Activated CD4-positive, alpha-beta T cell treated with anti-CD3 and anti-CD28 coated beads, Interleukin-2, amount 10 ng/mL, durations not matched to agents 7 days and 5 days (primary cell): ENCODE data around the gene CD300E. TPM values are rescaled to one million over a fixed set of nuclear protein-coding genes. Genes with fewer than 3 reads are reported as not detected.
A peak's percentile ranks its signal among the peaks of the same experiment; 100 is the strongest.
"Not testable (repeated sequence)": the region's sequence is repeated elsewhere in the genome, so short reads cannot be mapped to it uniquely, and the experiment has no call there.

ENCODE experiments used
- CTCF ChIA-PET: fragments of 350-600 bp; sonication (Branson Sonifier 250); formaldehyde crosslinking; loops from one replicate; lab custom pipeline; 2021; ENCODE audit warnings: antibody characterized with exemption; lab: Charles Lee
- POLR2A ChIA-PET: fragments of 350-600 bp; sonication (Branson Sonifier 250); formaldehyde crosslinking; loops from one replicate; lab custom pipeline; 2021; ENCODE audit warnings: antibody characterized with exemption; lab: Charles Lee
- DNase-seq: peaks from one replicate; pipeline ENCODE4 v3.0.0-alpha.2; 2020
- H3K27ac Mint-ChIP-seq: one replicate; pipeline ENCODE4 v1.8.0; 2021; ENCODE audit warnings: mild to moderate bottlenecking, moderate library complexity, mixed read lengths
- H3K27me3 Mint-ChIP-seq: one replicate; pipeline ENCODE4 v1.8.0; 2021; ENCODE audit warnings: mixed read lengths
- H3K36me3 Mint-ChIP-seq: one replicate; pipeline ENCODE4 v1.8.0; 2021; ENCODE audit warnings: low read depth, mixed read lengths
- H3K4me1 Mint-ChIP-seq: one replicate; pipeline ENCODE4 v1.8.0; 2021; ENCODE audit warnings: mixed read lengths
- H3K4me3 Mint-ChIP-seq: one replicate; pipeline ENCODE4 v1.8.0; 2021; ENCODE audit warnings: mild to moderate bottlenecking, moderate library complexity, mixed read lengths
- H3K9me3 Mint-ChIP-seq: one replicate; pipeline ENCODE4 v1.8.0; 2021; ENCODE audit warnings: mixed read lengths
- total RNA-seq, 2 experiments: library from RNA; stranded (reverse); gene quantifications; one replicate each; pipeline ENCODE4 v1.2.3, GENCODE V29; 2021

The CD300E gene
- total RNA-seq, 2 experiments from 2014 or later, result not detected

DNA sequence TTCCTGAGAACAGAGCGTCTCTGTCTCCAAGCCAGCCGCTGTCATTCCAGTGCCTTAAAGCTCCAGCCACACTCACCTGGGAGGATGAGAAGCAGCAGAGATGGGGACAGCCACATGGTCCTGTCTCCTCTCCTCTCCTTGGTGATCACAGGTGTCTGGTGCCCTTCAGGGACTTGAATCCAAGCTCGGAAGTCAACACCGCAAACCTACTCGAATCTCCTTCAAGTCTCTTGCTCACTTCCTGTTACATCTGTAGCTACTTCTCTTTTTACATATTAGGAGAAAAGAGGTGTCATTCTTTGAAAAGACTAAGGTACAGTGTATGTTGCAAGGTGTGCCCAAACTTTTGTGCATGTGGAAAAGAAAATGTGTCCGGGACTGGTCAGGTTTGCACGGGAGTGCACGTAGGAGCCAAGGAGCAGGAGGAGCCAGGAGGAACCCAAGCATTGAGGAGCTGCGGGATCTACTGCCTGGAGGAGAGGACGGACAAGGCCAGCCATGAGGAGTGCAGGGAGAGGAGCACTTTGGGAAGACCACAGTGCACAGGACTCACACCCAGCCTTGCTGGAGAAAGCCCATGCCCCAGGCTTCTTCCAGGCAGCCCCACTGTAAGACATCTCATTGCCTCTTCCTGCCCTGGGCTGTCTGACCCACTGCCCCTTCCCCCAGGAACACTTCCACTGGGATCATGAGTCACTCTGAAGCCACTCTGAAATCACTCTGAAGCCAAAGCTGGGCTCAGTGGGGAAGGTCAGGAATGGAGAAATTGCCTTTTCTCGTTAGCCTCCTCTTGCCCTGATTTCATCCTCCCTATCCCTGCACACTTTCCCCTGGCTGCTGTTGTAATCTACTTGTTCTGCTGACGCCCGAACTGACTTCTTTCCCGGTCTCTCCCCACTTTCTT, 31.2 kb downstream of the CD300E start, which contains the start of gene CD300LD:
TSS of gene CD300LD (minus strand) at position 197 of the 904 bp plus-strand sequence. CDS start at position 116, 81 bp downstream.
- peaks cover 3% of the 10 kb centered on the region for H3K27me3 Mint-ChIP-seq
- H3K4me1 Mint-ChIP-seq, result peaks cover 18% of the 10 kb centered on the region
- CTCF ChIA-PET, result interaction anchor here (0.8 to 2.1 kb wide), 3 partner anchors 8 to 65 kb away, joined by 3 to 5 read pairs (median 4); no protein-coding TSS in a partner anchor
- H3K9me3 Mint-ChIP-seq, result no peaks in the 10 kb centered on the region
- H3K36me3 Mint-ChIP-seq, result no peaks in the 10 kb centered on the region
- H3K4me3 Mint-ChIP-seq, result no peak within 1 kb of the TSS
- no peak within 1 kb of the TSS for H3K27ac Mint-ChIP-seq
- DNase-seq, result peak; percentile 33
- POLR2A ChIA-PET, result no interaction called here

DNA sequence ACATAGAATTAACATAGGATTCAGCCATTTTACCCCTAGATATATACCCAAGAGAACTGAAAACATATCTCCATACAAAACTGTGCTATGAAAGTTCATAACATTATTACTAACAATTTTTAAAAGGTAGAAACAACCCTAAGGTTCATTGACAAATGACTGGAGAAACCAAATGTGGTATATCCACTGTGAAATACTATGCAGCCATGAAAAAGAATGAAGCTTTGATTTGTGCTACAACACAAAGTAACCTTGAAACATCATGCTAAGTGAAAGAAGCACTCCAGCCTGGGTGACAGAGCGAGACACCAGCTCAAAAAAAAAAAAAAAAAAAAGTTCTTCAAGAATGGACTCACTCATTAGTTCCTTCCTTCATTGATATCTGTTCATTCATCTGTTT, 32.0 kb downstream of the CD300E start:
- Mint-ChIP-seq H3K36me3 (no peaks in the 10 kb centered on the region), H3K27me3 (peaks cover 3% of the 10 kb centered on the region), H3K4me3 (no peak overlapping the region), H3K4me1 (peaks cover 18% of the 10 kb centered on the region), H3K27ac (no peak overlapping the region), H3K9me3 (no peaks in the 10 kb centered on the region)
- ChIA-PET CTCF (interaction anchor here (0.8 to 2.1 kb wide), 4 partner anchors 9 to 66 kb away, joined by 3 to 7 read pairs (median 4); no protein-coding TSS in a partner anchor), POLR2A (no interaction called here)
- no peak for DNase-seq

DNA sequence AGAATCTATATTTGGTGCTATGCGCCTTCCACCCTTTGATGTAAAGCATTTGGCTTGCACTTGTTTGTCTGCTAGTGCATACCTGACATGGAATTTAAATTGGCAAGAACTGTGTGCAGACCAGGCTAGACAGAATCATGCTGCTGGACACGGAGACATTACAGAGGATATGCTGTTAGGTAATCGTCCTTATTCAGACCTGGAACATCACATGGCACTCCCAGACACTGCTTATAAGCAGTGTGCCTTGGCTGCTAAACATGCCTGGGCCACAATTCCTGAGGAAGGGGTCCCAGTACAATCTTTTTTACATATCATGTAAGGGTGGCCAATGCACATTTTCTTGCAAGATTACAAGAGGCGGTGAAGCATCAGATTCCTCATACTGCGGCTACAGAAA, 37.8 kb downstream of the CD300E start:
- H3K4me1 Mint-ChIP-seq, result no peaks in the 10 kb centered on the region
- no peaks in the 10 kb centered on the region for H3K36me3 Mint-ChIP-seq
- no peaks in the 10 kb centered on the region for H3K27me3 Mint-ChIP-seq
- DNase-seq, result no peak
- CTCF ChIA-PET, result interaction anchor here (0.8 kb wide), 1 partner anchor 47 kb away, joined by 4 read pairs; no protein-coding TSS in a partner anchor
- POLR2A ChIA-PET, result no interaction called here
- no peak overlapping the region for H3K27ac Mint-ChIP-seq
- peaks cover 6% of the 10 kb centered on the region for H3K9me3 Mint-ChIP-seq
- no peak overlapping the region for H3K4me3 Mint-ChIP-seq

DNA sequence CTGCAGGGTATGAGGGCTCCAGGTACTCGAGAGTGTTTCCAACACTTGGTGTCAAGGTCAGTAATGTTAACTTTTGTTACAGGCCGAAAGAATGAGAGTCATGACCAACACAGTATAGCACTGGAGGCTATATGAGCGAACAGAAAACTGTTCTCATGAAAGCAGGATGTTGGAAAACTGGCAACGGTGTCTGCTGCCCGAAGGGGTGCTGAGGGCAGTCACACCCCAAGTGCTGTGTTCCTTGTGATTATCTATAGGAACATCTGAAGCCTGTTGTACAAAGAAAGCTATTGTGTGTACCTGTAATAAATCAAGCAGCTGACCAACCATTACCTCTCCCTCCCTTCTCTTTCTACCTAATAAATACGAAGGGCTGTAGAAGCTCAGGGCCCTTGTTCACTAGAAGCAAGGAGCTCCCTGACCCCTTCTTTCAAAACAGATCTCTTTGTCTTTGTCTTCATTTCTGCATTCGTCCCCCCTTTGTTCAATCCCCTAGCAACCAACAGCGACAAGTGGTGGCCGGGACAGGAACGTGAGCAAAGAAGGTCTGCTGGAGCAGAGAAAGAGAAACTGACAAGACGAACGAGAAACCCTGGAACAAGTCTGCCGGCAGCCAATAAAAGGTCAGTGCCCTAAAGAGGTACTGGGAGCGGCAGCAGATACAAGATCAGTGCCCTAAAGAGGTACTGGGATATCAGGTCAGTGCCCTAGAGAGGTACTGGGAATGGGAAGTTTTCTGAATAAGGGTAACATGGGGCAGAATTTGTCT, 39.1 kb downstream of the CD300E start:
- Mint-ChIP-seq H3K27ac (no peak overlapping the region), H3K4me1 (peaks cover 12% of the 10 kb centered on the region), H3K9me3 (peaks cover 6% of the 10 kb centered on the region), H3K36me3 (no peaks in the 10 kb centered on the region), H3K27me3 (no peaks in the 10 kb centered on the region), H3K4me3 (no peak overlapping the region)
- ChIA-PET POLR2A (no interaction called here), CTCF (no interaction called here)
- no peak for DNase-seq

DNA sequence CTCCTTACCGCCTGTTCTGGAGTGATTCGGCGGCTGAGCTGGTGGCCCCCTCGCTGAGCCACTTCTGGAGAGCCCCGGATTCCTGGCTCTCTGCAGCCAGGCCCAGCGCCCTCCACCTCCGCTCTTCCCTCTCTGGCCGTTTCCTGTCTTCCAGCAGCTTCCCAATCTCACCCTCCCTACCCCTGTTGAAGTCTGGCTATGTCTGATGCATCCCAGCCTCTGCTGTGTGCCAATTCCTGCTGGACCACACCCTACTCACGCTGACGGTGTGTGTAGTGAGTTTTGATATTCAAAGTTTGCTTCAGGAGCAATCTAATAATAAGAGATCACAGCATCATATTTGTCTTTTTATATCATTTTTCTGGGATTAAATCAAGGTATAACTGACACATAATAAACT, 40.9 kb downstream of the CD300E start:
- Mint-ChIP-seq H3K27ac (no peak overlapping the region), H3K27me3 (peaks cover 3% of the 10 kb centered on the region), H3K4me3 (no peak overlapping the region), H3K9me3 (peaks cover 6% of the 10 kb centered on the region), H3K36me3 (no peaks in the 10 kb centered on the region), H3K4me1 (peaks cover 17% of the 10 kb centered on the region)
- ChIA-PET CTCF (no interaction called here), POLR2A (no interaction called here)
- no peak for DNase-seq

DNA sequence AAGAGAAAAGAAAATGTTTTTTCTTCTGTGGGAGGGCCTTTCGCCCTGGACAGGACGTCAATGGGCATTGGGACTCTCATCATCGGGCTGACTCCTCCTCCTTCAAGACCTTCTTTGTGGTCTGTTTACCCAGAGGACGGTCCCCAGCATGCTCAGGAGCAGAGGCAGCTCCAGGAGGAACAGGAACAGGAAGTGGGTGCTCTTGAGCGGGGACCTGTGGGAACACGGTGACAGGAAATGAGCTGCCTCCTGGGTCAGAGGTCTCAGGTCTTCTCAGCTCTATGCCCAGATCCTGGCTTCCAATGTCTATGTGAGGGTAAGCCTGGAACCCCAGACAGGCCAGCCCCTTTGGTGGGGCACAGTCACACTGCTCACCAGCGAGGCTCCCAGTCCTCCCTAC, 43.6 kb downstream of the CD300E start:
- DNase-seq, result no peak
- no peaks in the 10 kb centered on the region for H3K36me3 Mint-ChIP-seq
- no peak overlapping the region for H3K27ac Mint-ChIP-seq
- H3K9me3 Mint-ChIP-seq, result peaks cover 5% of the 10 kb centered on the region
- H3K4me1 Mint-ChIP-seq, result peaks cover 17% of the 10 kb centered on the region
- ChIA-PET CTCF (no interaction called here), POLR2A (no interaction called here)
- no peak overlapping the region for H3K4me3 Mint-ChIP-seq
- peaks cover 12% of the 10 kb centered on the region for H3K27me3 Mint-ChIP-seq

DNA sequence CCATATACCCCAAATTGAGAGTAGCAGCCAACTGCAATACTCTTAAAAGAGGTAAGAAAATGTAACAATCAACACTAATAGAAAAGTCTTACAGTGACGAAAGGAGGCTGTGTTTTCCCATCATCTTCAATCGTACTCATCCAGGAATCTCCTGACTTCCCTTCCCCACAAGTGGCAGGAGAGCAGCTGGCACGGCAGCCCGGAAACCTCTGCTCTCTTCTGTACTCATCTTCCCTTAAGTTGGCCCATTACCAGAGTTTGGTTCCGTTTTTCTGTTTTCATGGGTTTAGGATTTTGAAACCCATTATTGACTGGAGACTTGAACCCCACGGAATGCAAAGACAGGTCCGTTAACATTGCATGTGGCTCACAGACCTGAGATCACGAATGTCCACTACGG, 44.6 kb downstream of the CD300E start:
- Mint-ChIP-seq H3K4me1 (peaks cover 17% of the 10 kb centered on the region), H3K9me3 (peaks cover 3% of the 10 kb centered on the region), H3K27me3 (peaks cover 15% of the 10 kb centered on the region), H3K4me3 (no peak overlapping the region), H3K27ac (no peak overlapping the region), H3K36me3 (no peaks in the 10 kb centered on the region)
- ChIA-PET CTCF (no interaction called here), POLR2A (no interaction called here)
- DNase-seq, result no peak

DNA sequence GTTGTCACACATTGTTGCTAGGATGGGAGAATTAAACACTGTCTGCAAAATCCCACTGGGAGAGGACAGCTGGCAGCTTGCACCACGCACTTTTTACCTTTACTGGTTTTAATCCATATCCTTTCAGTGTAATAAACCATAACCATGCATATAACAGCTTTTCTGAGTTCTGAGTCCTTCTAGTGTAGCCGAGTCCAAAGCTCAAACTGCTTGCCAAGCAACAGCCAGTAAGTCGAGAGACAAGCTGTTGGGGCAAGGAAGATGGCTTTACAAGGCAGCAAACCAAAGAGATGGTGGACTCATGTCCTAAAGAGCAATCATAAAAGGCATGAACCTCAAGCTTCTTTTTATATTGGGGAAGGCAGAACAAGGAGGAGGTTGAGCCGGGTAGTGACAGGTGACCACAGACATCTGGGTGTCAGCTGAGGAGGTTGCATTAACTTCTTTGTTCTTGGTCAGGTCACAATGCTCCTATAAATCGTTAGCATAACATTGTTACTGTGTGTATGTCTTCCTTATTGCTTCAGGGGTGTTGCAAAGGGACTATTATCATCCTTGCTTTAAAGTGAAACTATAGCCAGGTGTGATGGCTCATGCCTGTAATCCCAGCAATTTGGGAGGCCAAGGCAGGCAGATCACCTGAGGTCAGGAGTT, 48.9 kb downstream of the CD300E start:
- POLR2A ChIA-PET, result no interaction called here
- Mint-ChIP-seq H3K36me3 (no peaks in the 10 kb centered on the region), H3K27ac (no peak overlapping the region), H3K27me3 (peaks cover 20% of the 10 kb centered on the region), H3K9me3 (no peaks in the 10 kb centered on the region), H3K4me1 (peaks cover 6% of the 10 kb centered on the region), H3K4me3 (no peak overlapping the region)
- no peak for DNase-seq
- CTCF ChIA-PET, result interaction anchor here (1.2 to 1.3 kb wide), 3 partner anchors 8 to 17 kb away, joined by 3 to 4 read pairs (median 4); partner anchors contain the start of gene CD300LD

DNA sequence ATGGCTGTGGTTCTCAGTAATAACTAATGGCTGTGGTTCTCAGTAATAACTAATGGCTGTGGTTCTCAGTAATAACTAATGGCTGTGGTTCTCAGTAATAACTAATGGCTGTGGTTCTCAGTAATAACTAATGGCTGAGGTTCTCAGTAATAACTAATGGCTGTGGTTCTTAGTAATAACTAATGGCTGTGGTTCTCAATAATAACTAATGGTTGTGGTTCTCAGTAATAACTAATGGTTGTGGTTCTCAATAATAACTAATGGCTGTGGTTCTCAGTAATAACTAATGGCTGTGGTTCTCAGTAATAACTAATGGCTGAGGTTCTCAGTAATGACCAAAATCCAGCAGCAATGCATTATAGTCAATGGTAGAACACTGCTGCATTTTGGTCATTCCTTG, 49.9 kb downstream of the CD300E start:
- H3K36me3 Mint-ChIP-seq, H3K4me1 Mint-ChIP-seq, H3K9me3 Mint-ChIP-seq, H3K27ac Mint-ChIP-seq, POLR2A ChIA-PET, H3K4me3 Mint-ChIP-seq, DNase-seq: not testable (repeated sequence)
- peaks cover 20% of the 10 kb centered on the region for H3K27me3 Mint-ChIP-seq
- CTCF ChIA-PET, result interaction anchor here (0.9 to 1.3 kb wide), 3 partner anchors 7 to 162 kb away, joined by 3 to 4 read pairs (median 3); partner anchors contain the start of gene CD300LD

DNA sequence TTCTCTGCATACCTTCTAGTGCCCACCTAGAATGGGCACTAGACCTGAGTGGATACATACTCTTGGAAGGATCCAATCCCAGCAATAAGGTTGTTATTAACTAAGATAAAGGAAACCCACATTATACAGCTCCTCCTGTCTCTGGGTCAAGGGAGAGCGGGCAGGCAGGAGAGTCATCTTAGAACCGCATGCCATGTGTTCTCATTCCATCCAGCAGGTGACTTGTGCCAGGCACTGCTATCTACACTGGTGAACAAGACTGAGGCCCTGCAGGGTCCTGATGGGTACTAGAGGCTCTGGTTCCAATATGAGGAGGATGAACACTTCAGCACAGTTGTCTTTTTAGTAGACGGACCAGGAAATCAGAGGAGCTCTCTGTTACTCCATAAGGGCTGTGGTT, 50.4 kb downstream of the CD300E start:
- Mint-ChIP-seq H3K9me3 (no peaks in the 10 kb centered on the region), H3K27me3 (peaks cover 20% of the 10 kb centered on the region), H3K4me1 (peaks cover 10% of the 10 kb centered on the region), H3K4me3 (no peak overlapping the region), H3K36me3 (no peaks in the 10 kb centered on the region), H3K27ac (no peak overlapping the region)
- CTCF ChIA-PET, result interaction anchor here (0.9 to 1.3 kb wide), 2 partner anchors 19 to 163 kb away, joined by 3 to 4 read pairs; partner anchors contain the start of gene CD300LD
- POLR2A ChIA-PET, result no interaction called here
- DNase-seq, result no peak

DNA sequence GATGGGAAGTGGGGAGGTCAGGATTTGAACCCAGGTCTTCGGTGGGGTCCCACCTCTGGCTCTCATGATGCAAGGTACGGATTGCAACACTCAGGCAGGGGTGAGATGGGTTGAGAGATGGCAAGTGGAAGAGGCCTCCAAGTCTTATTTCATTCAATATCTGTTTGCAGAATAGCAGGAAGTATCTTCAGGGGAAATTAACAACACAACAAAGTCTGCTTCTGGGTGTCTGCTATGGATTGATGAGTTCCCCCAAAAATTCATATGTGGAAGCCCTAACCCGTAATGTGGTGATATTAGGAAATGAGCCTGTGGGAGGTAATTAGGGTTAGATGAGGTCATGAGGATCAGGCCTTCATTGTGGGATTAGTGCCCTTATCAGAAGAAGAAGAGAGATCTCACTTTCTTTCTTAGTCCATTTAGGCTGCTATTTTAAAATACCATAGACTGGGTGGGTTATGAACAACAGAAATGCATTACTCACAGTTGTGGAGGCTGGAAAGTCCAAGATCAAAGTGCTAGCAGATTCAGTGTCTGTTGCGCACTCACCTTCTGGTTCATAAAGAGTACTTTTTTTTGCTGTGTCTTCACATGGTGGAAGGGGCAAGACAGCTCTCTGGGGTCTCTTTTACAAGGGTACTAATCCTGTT, 51.8 kb downstream of the CD300E start:
- CTCF ChIA-PET, result interaction anchor here (0.6 kb wide), 1 partner anchor 16 kb away, joined by 3 read pairs; no protein-coding TSS in a partner anchor
- POLR2A ChIA-PET, result no interaction called here
- Mint-ChIP-seq H3K27ac (no peak overlapping the region), H3K9me3 (no peaks in the 10 kb centered on the region), H3K4me1 (peaks cover 10% of the 10 kb centered on the region), H3K4me3 (no peak overlapping the region), H3K36me3 (no peaks in the 10 kb centered on the region), H3K27me3 (peaks cover 22% of the 10 kb centered on the region)
- no peak for DNase-seq
